GM23338 (cell line): ENCODE measurements around the gene S100A6. TPM values are rescaled to one million over a fixed set of nuclear protein-coding genes. Genes with fewer than 3 reads are reported as not detected.

Source experiments
- ATAC-seq: fragments of 200-7000 bp; cut with Tn5 transposase; 3 replicates; pipeline ENCODE4 v1.9.1; 2020
- DNase-seq: peaks from one replicate; pipeline ENCODE4 v3.0.0-alpha.2; 2015; ENCODE audit warnings: low spot score
- H2AFZ ChIP-seq: fragments of 200-600 bp; sonication (generic); 2 replicates; pipeline ENCODE4 v1.8.0; 2016; ENCODE audit warnings: antibody characterized with exemption, mild to moderate bottlenecking, moderate library complexity
- H3F3A ChIP-seq: fragments of 200-600 bp; sonication (generic); replicated peaks from 2 replicates; pipeline ENCODE4 v1.8.0; 2017; ENCODE audit warnings: antibody characterized with exemption, mixed run types, low read depth
- H3K27ac ChIP-seq: fragments of 200-600 bp; sonication (generic); 2 replicates; pipeline ENCODE4 v1.6.1; 2016; ENCODE audit warnings: low read depth
- H3K27me3 ChIP-seq: fragments of 200-600 bp; sonication (generic); 2 replicates; pipeline ENCODE4 v1.8.0; 2016; ENCODE audit warnings: mild to moderate bottlenecking, mixed run types, moderate library complexity; ENCODE audit not compliant: insufficient read depth
- H3K36me3 ChIP-seq: fragments of 200-600 bp; sonication (generic); 2 replicates; pipeline ENCODE4 v1.8.0; 2016; ENCODE audit warnings: mild to moderate bottlenecking; ENCODE audit not compliant: insufficient read depth
- H3K4me1 ChIP-seq: fragments of 200-600 bp; sonication (generic); 2 replicates; pipeline ENCODE4 v1.8.0; 2016; ENCODE audit warnings: mild to moderate bottlenecking, moderate library complexity; ENCODE audit not compliant: insufficient read depth
- H3K4me2 ChIP-seq: fragments of 200-600 bp; sonication (generic); 2 replicates; pipeline ENCODE4 v1.7.1; 2017; ENCODE audit warnings: mixed run types
- H3K4me3 ChIP-seq: fragments of 200-600 bp; sonication (generic); 2 replicates; pipeline ENCODE4 v1.6.1; 2016; ENCODE audit warnings: mixed run types
- H3K79me2 ChIP-seq: fragments of 200-600 bp; sonication (generic); replicated peaks from 2 replicates; pipeline ENCODE4 v1.8.0; 2017; ENCODE audit warnings: mild to moderate bottlenecking; ENCODE audit not compliant: insufficient read depth
- H3K9me2 ChIP-seq: fragments of 200-600 bp; sonication (generic); 2 replicates; pipeline ENCODE4 v1.8.0; 2017; ENCODE audit not compliant: insufficient read depth
- H4K20me1 ChIP-seq: fragments of 200-600 bp; sonication (generic); replicated peaks from 2 replicates; pipeline ENCODE4 v1.8.0; 2017; ENCODE audit warnings: mild to moderate bottlenecking; ENCODE audit not compliant: insufficient read depth
- H3K27ac Mint-ChIP-seq: 2 replicates; pipeline ENCODE4 v1.8.0; 2020; ENCODE audit warnings: inconsistent platforms, mild to moderate bottlenecking, moderate library complexity, mixed read lengths
- H3K27me3 Mint-ChIP-seq: 3 replicates; pipeline ENCODE4 v1.8.0; 2022; ENCODE audit warnings: low read depth, mild to moderate bottlenecking, moderate library complexity, mixed read lengths, inconsistent platforms; ENCODE audit not compliant: insufficient read depth, poor library complexity
- H3K36me3 Mint-ChIP-seq: 3 replicates; pipeline ENCODE4 v1.8.0; 2021; ENCODE audit warnings: low read depth, mild to moderate bottlenecking, inconsistent platforms, moderate library complexity, mixed read lengths
- H3K4me1 Mint-ChIP-seq: 3 replicates; pipeline ENCODE4 v1.8.0; 2020; ENCODE audit warnings: mild to moderate bottlenecking, inconsistent platforms, mixed read lengths
- H3K4me3 Mint-ChIP-seq: 3 replicates; pipeline ENCODE4 v1.8.0; 2021; ENCODE audit warnings: moderate library complexity, mild to moderate bottlenecking, inconsistent platforms, mixed read lengths
- H3K9me3 Mint-ChIP-seq: 3 replicates; pipeline ENCODE4 v1.8.0; 2020; ENCODE audit warnings: moderate library complexity, mild to moderate bottlenecking, inconsistent platforms, mixed read lengths
- EZH2phosphoT487 ChIP-seq: fragments of 200-600 bp; sonication (generic); IDR thresholded peaks from one replicate; pipeline ENCODE4 v1.8.1; 2018; ENCODE audit warnings: antibody characterized with exemption; ENCODE audit not compliant: unreplicated experiment
- JUNB ChIP-seq: IDR thresholded peaks from one replicate; pipeline ENCODE4 v1.6.1; 2016; ENCODE audit warnings: antibody characterized with exemption; ENCODE audit not compliant: unreplicated experiment
- STAT1 ChIP-seq: IDR thresholded peaks from one replicate; pipeline ENCODE4 v1.6.1; 2016; ENCODE audit warnings: antibody characterized with exemption; ENCODE audit not compliant: unreplicated experiment
- ZNF114 ChIP-seq: fragments of 250-450 bp; sonication (Bioruptor Pico); IDR thresholded peaks from 2 replicates; pipeline ENCODE4 v1.5.0; 2020; ENCODE audit warnings: mild to moderate bottlenecking, moderate library complexity
- ZNF331 ChIP-seq: fragments of 250-450 bp; sonication (Bioruptor Pico); IDR thresholded peaks from 2 replicates; pipeline ENCODE4 v1.5.0; 2020; ENCODE audit warnings: low read depth, mild to moderate bottlenecking, moderate library complexity
- ZNF462 ChIP-seq: fragments of 250-450 bp; sonication (Bioruptor Pico); IDR thresholded peaks from 2 replicates; pipeline ENCODE4 v1.5.0; 2020; ENCODE audit warnings: mild to moderate bottlenecking, moderate library complexity
- polyA plus RNA-seq: library from polyadenylated mRNA; unstranded; fragments of >200 nt; fragmentation: Nextera tagmentation; extraction: Ambion mirVana; gene quantifications from 2 replicates; pipeline ENCODE4 v1.2.1, GENCODE V29; 2016
- total RNA-seq: library from RNA; depleted of rRNA; stranded (reverse); fragments of >200 nt; shearing (Covaris generic); gene quantifications from 2 replicates; pipeline ENCODE4 v1.2.3, GENCODE V29; 2014
- TF ChIP-seq, protein P1 (sequence below), 2 experiments: fragments of 200-600 bp in 1 of 2; sonication (generic) in 1 of 2; conservative IDR thresholded peaks; 2 replicates each; pipeline versions ENCODE4 v1.5.1 to v1.6.1; 2016 to 2017; ENCODE audit warnings: antibody characterized with exemption in 2 of 2, low read depth in 2 of 2, mild to moderate bottlenecking in 2 of 2, moderate library complexity in 1 of 2

Gene S100A6
- total and polyA plus RNA-seq, 2 experiments from 2014 or later: 7.3 to 77.5 TPM

DNA sequence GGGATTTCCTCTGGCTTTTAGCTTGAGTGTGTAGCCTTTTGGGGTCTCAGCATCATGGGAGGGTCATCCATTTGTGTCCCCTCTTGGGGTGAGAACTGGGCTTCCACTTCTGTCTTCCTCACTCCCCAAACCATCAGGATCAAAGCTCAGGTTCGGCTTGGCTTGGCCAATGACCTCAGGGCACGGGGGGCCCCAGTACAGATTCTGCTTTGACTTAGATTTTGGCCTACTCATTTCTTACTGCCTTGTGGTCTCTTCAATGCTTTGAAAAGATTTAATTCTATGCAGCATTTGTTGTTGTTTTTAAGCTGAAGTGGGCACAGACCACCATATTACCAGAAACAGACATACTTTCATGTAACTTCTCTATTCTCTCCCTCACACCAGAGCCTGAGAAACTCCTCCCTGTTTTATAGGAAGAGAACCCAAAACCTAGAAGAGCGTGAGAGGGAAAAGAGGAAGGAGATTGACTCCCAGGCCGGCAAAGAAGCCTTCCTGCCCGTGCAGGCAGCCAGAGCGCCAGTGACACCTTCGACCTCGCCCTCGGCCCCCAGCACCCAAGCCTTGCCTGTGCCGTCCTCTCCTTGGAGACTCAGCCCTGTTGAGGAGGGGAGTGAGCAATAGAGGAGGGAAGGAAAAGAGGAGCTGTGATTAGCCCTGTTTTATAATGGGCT, 15.2 kb upstream of the S100A6 start:
- Histone ChIP-seq H3K27ac (no peak overlapping the region), H4K20me1 (no peaks in the 10 kb centered on the region), H3K9me2 (no peaks in the 10 kb centered on the region), H3K4me1 (peaks cover 6% of the 10 kb centered on the region; the same call in 1 of the 2 replicates), H3K36me3 (no peaks in the 10 kb centered on the region), H3K4me2 (no peak overlapping the region), H3F3A (no peaks in the 10 kb centered on the region), H3K4me3 (no peak overlapping the region), H3K27me3 (no peaks in the 10 kb centered on the region), H2AFZ (no peak overlapping the region), H3K79me2 (no peaks in the 10 kb centered on the region)
- Mint-ChIP-seq H3K36me3 (no peaks in the 10 kb centered on the region), H3K27ac (no peak overlapping the region), H3K27me3 (peaks cover 18% of the 10 kb centered on the region), H3K4me3 (no peak overlapping the region), H3K4me1 (peaks cover 47% of the 10 kb centered on the region), H3K9me3 (no peaks in the 10 kb centered on the region)
- TF ChIP-seq STAT1: no peak
- ATAC-seq (no peak), DNase-seq (no peak)

- Mint-ChIP-seq H3K4me3 (no peak overlapping the region), H3K27me3 (peaks cover 20% of the 10 kb centered on the region), H3K9me3 (no peaks in the 10 kb centered on the region), H3K27ac (no peak overlapping the region), H3K4me1 (peaks cover 53% of the 10 kb centered on the region), H3K36me3 (no peaks in the 10 kb centered on the region)
- no peak overlapping the region for H3K4me2 ChIP-seq
- no peaks in the 10 kb centered on the region for H3K79me2 ChIP-seq
- H3K4me3 ChIP-seq: no peak overlapping the region
- no peaks in the 10 kb centered on the region for H3K27me3 ChIP-seq
- no peaks in the 10 kb centered on the region for H3K36me3 ChIP-seq
- TF ChIP-seq ZNF462 (CRISPR knock-in tag) (no peak), ZNF114 (no peak), ZNF331 (CRISPR knock-in tag) (no peak), EZH2phosphoT487 (no peak), STAT1 (no peak), JUNB (no peak)
- TF ChIP-seq, protein P1, sequence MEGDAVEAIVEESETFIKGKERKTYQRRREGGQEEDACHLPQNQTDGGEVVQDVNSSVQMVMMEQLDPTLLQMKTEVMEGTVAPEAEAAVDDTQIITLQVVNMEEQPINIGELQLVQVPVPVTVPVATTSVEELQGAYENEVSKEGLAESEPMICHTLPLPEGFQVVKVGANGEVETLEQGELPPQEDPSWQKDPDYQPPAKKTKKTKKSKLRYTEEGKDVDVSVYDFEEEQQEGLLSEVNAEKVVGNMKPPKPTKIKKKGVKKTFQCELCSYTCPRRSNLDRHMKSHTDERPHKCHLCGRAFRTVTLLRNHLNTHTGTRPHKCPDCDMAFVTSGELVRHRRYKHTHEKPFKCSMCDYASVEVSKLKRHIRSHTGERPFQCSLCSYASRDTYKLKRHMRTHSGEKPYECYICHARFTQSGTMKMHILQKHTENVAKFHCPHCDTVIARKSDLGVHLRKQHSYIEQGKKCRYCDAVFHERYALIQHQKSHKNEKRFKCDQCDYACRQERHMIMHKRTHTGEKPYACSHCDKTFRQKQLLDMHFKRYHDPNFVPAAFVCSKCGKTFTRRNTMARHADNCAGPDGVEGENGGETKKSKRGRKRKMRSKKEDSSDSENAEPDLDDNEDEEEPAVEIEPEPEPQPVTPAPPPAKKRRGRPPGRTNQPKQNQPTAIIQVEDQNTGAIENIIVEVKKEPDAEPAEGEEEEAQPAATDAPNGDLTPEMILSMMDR (conservative IDR thresholded peaks at IDR 0.05; ENCODE audit: low read depth in 2 of 2): no peak
- ATAC-seq: no peak
- H3F3A ChIP-seq: no peaks in the 10 kb centered on the region
- 0 out of 2 replicates have a peak overlapping the region, but pooled peaks have one; percentile 66 for H2AFZ ChIP-seq
- H3K9me2 ChIP-seq: no peaks in the 10 kb centered on the region
- no peak overlapping the region for H3K27ac ChIP-seq
- DNase-seq: no peak
- peaks cover 11% of the 10 kb centered on the region for H3K4me1 ChIP-seq
- H4K20me1 ChIP-seq: no peaks in the 10 kb centered on the region
These were observed 14.6 kb upstream of the S100A6 start for GRCh38 chr1:153550398-153550758.
